ENCODE measurements around the gene EOGT.

Gene EOGT

DNA sequence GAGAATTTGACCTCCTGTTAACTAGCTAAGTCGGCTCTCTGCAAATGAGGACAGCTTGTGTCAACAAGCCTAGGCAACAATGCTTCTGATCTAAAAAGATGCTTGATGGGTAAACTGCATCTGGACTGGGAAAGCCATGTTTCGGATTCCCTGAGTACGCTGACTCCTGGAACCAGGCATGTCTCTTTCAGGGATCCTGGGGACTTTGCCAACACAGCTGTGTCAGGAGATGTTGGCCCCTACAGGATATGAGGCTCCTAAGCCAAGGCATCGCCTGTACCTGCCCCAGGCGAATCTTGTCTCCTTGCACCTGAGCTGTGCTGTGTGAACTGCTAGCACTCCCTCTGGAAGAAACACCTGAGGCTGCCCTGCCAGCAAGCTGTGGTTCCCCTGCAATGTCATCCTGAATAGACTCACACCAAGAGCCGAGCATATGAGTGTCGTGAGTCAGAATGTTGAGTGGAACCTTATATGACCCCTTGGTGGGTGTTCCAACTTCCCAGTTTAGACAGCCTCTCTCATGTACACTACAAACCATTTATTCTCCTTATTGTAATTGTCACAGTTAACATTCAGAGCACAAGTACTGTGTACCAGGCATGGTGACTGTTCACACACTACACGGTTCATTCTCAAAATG, 17.0 kb downstream of the EOGT start:
- H2BK5ac ChIP-seq (ENCODE audit: low read length): no peak overlapping the region
- no peak overlapping the region for H3K56ac ChIP-seq (ENCODE audit: low read length)
- no peak overlapping the region for H3K27ac ChIP-seq (ENCODE audit: low read depth, low read length)
- H4K5ac ChIP-seq (ENCODE audit: low read length): no peak overlapping the region
- H3K4me3 ChIP-seq (ENCODE audit: low read length): no peak overlapping the region
- no peak overlapping the region for H3K4ac ChIP-seq (ENCODE audit: low read depth, low read length)
- H3K18ac ChIP-seq (ENCODE audit: low read length): no peak overlapping the region
- WGBS (ENCODE audit: extremely low coverage, insufficient coverage, low lambda C conversion rate): no CpG with 5 or more reads among the region's 8 CpGs
- H3K4me1 ChIP-seq (ENCODE audit: control insufficient read depth, low read depth, low read length): no peaks in the 10 kb centered on the region
- no peak overlapping the region for H2AK5ac ChIP-seq (ENCODE audit: low read length)
- no peak overlapping the region for H3K9ac ChIP-seq (ENCODE audit: low read length)
- H3K23ac ChIP-seq (ENCODE audit: low read length): no peak overlapping the region
- no peak overlapping the region for H4K8ac ChIP-seq (ENCODE audit: low read depth, low read length)
- no peaks in the 10 kb centered on the region for H3K27me3 ChIP-seq (ENCODE audit: insufficient read depth, low read length, poor library complexity)
- H3K79me1 ChIP-seq (ENCODE audit: low read length): no peaks in the 10 kb centered on the region
- no peak for DNase-seq
- no peak overlapping the region for H3K4me2 ChIP-seq (ENCODE audit: low read length)
- H3K79me2 ChIP-seq (ENCODE audit: control insufficient read depth, insufficient read depth, low read length): no peaks in the 10 kb centered on the region
- no peak overlapping the region for H2BK120ac ChIP-seq (ENCODE audit: low read depth, low read length)
- no peak overlapping the region for H2BK15ac ChIP-seq (replicated peaks; ENCODE audit: low read depth)
- H3K36me3 ChIP-seq (ENCODE audit: control insufficient read depth, insufficient read depth, low read length): peaks cover 10% of the 10 kb centered on the region

DNA sequence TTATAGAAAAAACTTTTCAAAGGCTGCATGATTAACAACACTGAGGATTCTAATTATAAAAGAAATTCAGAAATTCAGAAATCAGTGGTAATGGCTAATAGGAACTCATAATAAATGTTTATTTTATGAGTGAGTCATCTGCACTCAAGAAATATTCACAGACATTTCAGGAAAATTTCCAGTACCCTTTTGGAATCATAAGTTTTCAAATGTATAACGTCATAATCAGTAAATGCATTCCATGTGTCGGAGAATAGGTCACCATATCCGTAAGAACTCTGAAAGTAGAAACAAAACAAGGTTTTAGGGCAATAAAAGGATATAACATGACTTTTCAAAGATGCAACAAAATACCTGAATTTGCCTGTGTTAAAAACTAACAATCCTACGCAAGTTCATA, 24.7 kb downstream of the EOGT start:
- Histone ChIP-seq H3K4me2 (ENCODE audit: low read length) (no peak overlapping the region), H4K5ac (ENCODE audit: low read length) (no peak overlapping the region), H3K18ac (ENCODE audit: low read length) (no peak overlapping the region), H3K4me3 (ENCODE audit: low read length) (no peak overlapping the region), H3K27ac (ENCODE audit: low read depth, low read length) (no peak overlapping the region), H3K56ac (ENCODE audit: low read length) (no peak overlapping the region), H3K79me1 (ENCODE audit: low read length) (no peaks in the 10 kb centered on the region), H3K9ac (ENCODE audit: low read length) (no peak overlapping the region), H2BK15ac (replicated peaks; ENCODE audit: low read depth) (no peak overlapping the region), H4K8ac (ENCODE audit: low read depth, low read length) (no peak overlapping the region), H3K4ac (ENCODE audit: low read depth, low read length) (no peak overlapping the region), H3K27me3 (ENCODE audit: insufficient read depth, low read length, poor library complexity) (no peaks in the 10 kb centered on the region), H2BK120ac (ENCODE audit: low read depth, low read length) (no peak overlapping the region), H2AK5ac (ENCODE audit: low read length) (no peak overlapping the region), H3K36me3 (ENCODE audit: control insufficient read depth, insufficient read depth, low read length) (peaks cover 3% of the 10 kb centered on the region), H3K79me2 (ENCODE audit: control insufficient read depth, insufficient read depth, low read length) (no peaks in the 10 kb centered on the region), H2BK5ac (ENCODE audit: low read length) (no peak overlapping the region), H3K23ac (ENCODE audit: low read length) (no peak overlapping the region), H3K4me1 (ENCODE audit: control insufficient read depth, low read depth, low read length) (no peaks in the 10 kb centered on the region)
- no peak for DNase-seq
- no CpG with 5 or more reads among the region's 4 CpGs for WGBS (ENCODE audit: extremely low coverage, insufficient coverage, low lambda C conversion rate)

DNA sequence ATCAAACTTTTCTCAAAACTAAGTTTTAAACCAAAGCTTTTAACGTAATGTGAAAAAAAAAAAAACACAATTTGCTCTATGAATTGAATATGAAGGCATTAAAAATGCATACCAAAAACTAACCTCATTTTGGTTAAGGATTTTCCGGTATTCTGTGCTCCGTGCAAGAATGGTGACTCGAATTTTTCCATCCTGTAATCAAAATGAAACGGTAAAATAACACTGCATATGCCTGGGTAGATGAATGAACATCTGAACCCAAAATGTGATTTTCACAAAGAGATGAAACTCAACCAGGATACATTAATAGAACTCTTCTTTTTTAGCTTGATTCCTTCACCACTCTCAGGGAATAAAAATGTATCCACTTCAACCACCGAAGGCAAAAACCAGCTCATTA, 26.2 kb downstream of the EOGT start:
- WGBS (ENCODE audit: extremely low coverage, insufficient coverage, low lambda C conversion rate): no CpG with 5 or more reads among the region's 6 CpGs
- no peak overlapping the region for H2BK5ac ChIP-seq (ENCODE audit: low read length)
- H3K36me3 ChIP-seq (ENCODE audit: control insufficient read depth, insufficient read depth, low read length): peaks cover 3% of the 10 kb centered on the region
- H2BK120ac ChIP-seq (ENCODE audit: low read depth, low read length): no peak overlapping the region
- no peak overlapping the region for H3K4me2 ChIP-seq (ENCODE audit: low read length)
- H3K23ac ChIP-seq (ENCODE audit: low read length): no peak overlapping the region
- no peak overlapping the region for H2BK15ac ChIP-seq (replicated peaks; ENCODE audit: low read depth)
- no peak overlapping the region for H4K5ac ChIP-seq (ENCODE audit: low read length)
- no peak overlapping the region for H3K56ac ChIP-seq (ENCODE audit: low read length)
- H3K4me3 ChIP-seq (ENCODE audit: low read length): no peak overlapping the region
- H2AK5ac ChIP-seq (ENCODE audit: low read length): no peak overlapping the region
- H3K79me1 ChIP-seq (ENCODE audit: low read length): no peaks in the 10 kb centered on the region
- H3K79me2 ChIP-seq (ENCODE audit: control insufficient read depth, insufficient read depth, low read length): no peaks in the 10 kb centered on the region
- no peak overlapping the region for H3K9ac ChIP-seq (ENCODE audit: low read length)
- no peaks in the 10 kb centered on the region for H3K27me3 ChIP-seq (ENCODE audit: insufficient read depth, low read length, poor library complexity)
- no peak overlapping the region for H3K18ac ChIP-seq (ENCODE audit: low read length)
- DNase-seq: no peak
- no peak overlapping the region for H3K4ac ChIP-seq (ENCODE audit: low read depth, low read length)
- H3K27ac ChIP-seq (ENCODE audit: low read depth, low read length): no peak overlapping the region
- H4K8ac ChIP-seq (ENCODE audit: low read depth, low read length): no peak overlapping the region
- H3K4me1 ChIP-seq (ENCODE audit: control insufficient read depth, low read depth, low read length): no peaks in the 10 kb centered on the region

DNA sequence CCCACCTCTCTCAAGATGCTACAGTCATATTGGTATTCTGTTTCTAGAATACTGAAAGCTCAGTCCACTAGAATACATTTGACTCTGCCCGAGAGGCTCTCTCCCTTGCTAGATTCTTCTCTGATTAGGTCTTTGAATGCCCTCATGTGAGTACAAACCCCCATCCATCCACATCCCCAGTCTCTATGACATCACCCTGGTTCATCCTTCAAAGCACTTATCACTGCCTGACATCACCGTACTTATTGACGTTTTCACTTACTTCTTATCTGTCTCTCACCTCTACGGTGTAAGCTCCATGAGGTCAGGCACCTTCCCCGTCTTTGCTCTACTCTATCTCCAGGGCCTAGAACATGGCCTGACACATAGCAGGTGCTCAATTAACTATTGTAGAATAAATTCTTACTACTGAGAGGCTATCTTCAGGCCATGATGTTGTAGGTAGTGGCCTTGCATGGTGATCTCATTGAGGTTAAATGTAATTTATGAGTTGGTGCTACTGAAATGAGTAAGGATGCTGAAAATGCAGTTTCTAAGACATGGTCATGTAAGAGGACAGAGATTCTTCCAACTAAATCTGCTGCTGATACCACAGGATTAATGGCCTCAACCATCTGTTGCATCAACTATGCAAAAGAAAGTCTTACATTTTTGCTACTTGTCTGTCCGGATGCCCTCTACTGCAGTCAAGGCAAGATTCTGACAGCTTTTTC, 26.8 kb downstream of the EOGT start:
- no peak overlapping the region for H3K4me2 ChIP-seq (ENCODE audit: low read length)
- H2BK5ac ChIP-seq (ENCODE audit: low read length): no peak overlapping the region
- H3K4ac ChIP-seq (ENCODE audit: low read depth, low read length): no peak overlapping the region
- no peaks in the 10 kb centered on the region for H3K27me3 ChIP-seq (ENCODE audit: insufficient read depth, low read length, poor library complexity)
- no peak overlapping the region for H3K23ac ChIP-seq (ENCODE audit: low read length)
- H3K79me2 ChIP-seq (ENCODE audit: control insufficient read depth, insufficient read depth, low read length): no peaks in the 10 kb centered on the region
- no peak overlapping the region for H3K4me3 ChIP-seq (ENCODE audit: low read length)
- no peak overlapping the region for H3K18ac ChIP-seq (ENCODE audit: low read length)
- no peak overlapping the region for H3K9ac ChIP-seq (ENCODE audit: low read length)
- H3K27ac ChIP-seq (ENCODE audit: low read depth, low read length): no peak overlapping the region
- no peak overlapping the region for H3K56ac ChIP-seq (ENCODE audit: low read length)
- DNase-seq: no peak
- no peak overlapping the region for H2BK15ac ChIP-seq (replicated peaks; ENCODE audit: low read depth)
- H2BK120ac ChIP-seq (ENCODE audit: low read depth, low read length): no peak overlapping the region
- peaks cover 3% of the 10 kb centered on the region for H3K36me3 ChIP-seq (ENCODE audit: control insufficient read depth, insufficient read depth, low read length)
- WGBS (ENCODE audit: extremely low coverage, insufficient coverage, low lambda C conversion rate): no CpG with 5 or more reads among the region's 6 CpGs
- no peak overlapping the region for H2AK5ac ChIP-seq (ENCODE audit: low read length)
- no peak overlapping the region for H4K8ac ChIP-seq (ENCODE audit: low read depth, low read length)
- no peak overlapping the region for H4K5ac ChIP-seq (ENCODE audit: low read length)
- no peaks in the 10 kb centered on the region for H3K79me1 ChIP-seq (ENCODE audit: low read length)
- H3K4me1 ChIP-seq (ENCODE audit: control insufficient read depth, low read depth, low read length): no peaks in the 10 kb centered on the region

DNA sequence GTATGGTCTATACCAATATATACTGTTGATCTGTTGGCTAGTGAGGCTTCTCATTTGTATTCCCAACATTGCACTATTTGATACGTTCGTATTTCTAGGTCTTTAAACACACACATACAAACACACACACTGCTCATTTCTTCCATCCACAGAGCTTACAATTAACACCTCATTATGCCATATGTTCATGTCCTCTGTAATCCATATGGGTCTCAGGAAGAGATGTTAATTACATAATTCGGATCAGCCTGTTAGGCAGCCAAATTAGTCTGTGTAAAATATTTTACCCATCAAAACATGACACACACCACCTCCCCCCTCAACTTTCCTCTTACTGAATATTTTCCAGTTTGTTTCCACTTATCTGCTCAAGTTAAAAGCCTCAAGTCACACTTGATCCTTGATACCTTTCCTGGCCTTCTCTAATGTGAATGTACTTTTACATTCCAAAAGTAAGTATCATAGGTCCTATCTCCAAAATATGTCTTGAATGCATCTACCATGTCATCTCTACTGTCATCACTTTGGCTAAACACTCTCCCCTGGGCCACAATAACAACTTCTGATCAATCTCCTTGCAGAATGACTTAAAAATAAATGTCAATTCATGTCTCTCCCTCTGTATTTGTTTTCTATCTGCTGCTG, 28.2 kb downstream of the EOGT start:
- WGBS (ENCODE audit: extremely low coverage, insufficient coverage, low lambda C conversion rate): no CpG with 5 or more reads among the region's 3 CpGs

More for the DNA sequence above, 28.2 kb downstream of the EOGT start:
- Histone ChIP-seq H2AK5ac (ENCODE audit: low read length) (no peak overlapping the region), H3K27ac (ENCODE audit: low read depth, low read length) (no peak overlapping the region), H3K4me2 (ENCODE audit: low read length) (no peak overlapping the region), H4K8ac (ENCODE audit: low read depth, low read length) (no peak overlapping the region), H3K79me2 (ENCODE audit: control insufficient read depth, insufficient read depth, low read length) (no peaks in the 10 kb centered on the region), H3K27me3 (ENCODE audit: insufficient read depth, low read length, poor library complexity) (no peaks in the 10 kb centered on the region), H3K23ac (ENCODE audit: low read length) (no peak overlapping the region), H3K4me3 (ENCODE audit: low read length) (no peak overlapping the region), H3K9ac (ENCODE audit: low read length) (no peak overlapping the region), H3K36me3 (ENCODE audit: control insufficient read depth, insufficient read depth, low read length) (peaks cover 3% of the 10 kb centered on the region), H4K5ac (ENCODE audit: low read length) (no peak overlapping the region), H3K79me1 (ENCODE audit: low read length) (no peaks in the 10 kb centered on the region), H2BK5ac (ENCODE audit: low read length) (no peak overlapping the region), H2BK15ac (replicated peaks; ENCODE audit: low read depth) (no peak overlapping the region), H3K18ac (ENCODE audit: low read length) (no peak overlapping the region), H3K4me1 (ENCODE audit: control insufficient read depth, low read depth, low read length) (no peaks in the 10 kb centered on the region), H3K4ac (ENCODE audit: low read depth, low read length) (no peak overlapping the region), H3K56ac (ENCODE audit: low read length) (no peak overlapping the region), H2BK120ac (ENCODE audit: low read depth, low read length) (no peak overlapping the region)
- no peak for DNase-seq

Measured in mesendoderm (in vitro differentiated cells).